Right atrium auricular region (tissue), 2 donors: ENCODE data around the gene ARL3. TPM values are rescaled to one million over a fixed set of nuclear protein-coding genes. Genes with fewer than 3 reads are reported as not detected.

Experiments used
- DNase-seq: peaks from one replicate; pipeline ENCODE4 v3.0.0-alpha.2; 2019; ENCODE audit warnings: low spot score
- H3K27ac ChIP-seq, 2 donors: fragments of 200-600 bp; sonication (generic); 1 replicate in 1 of 2; 2 replicates in 1 of 2; pipeline ENCODE4 v1.5.1; 2016 to 2019
- H3K27me3 ChIP-seq, 2 donors: fragments of 200-600 bp; sonication (generic); one replicate each; pipeline versions ENCODE4 v1.5.1 to v1.6.0; 2017 to 2019
- H3K36me3 ChIP-seq: fragments of 200-600 bp; sonication (generic); one replicate; pipeline ENCODE4 v1.5.1; 2016
- H3K4me1 ChIP-seq, 2 donors: fragments of 200-600 bp; sonication (generic); one replicate each; pipeline versions ENCODE4 v1.5.1 to v1.6.0; 2017 to 2019
- H3K4me3 ChIP-seq, 2 donors: fragments of 200-600 bp; sonication (generic); 1 replicate in 1 of 2; 2 replicates in 1 of 2; pipeline ENCODE4 v1.5.1; 2017 to 2019; ENCODE audit warnings: mild to moderate bottlenecking in 1 of 2, moderate library complexity in 1 of 2
- H3K9me3 ChIP-seq, 2 donors: fragments of 200-600 bp; sonication (generic); one replicate each; pipeline ENCODE4 v1.5.1; 2019
- CTCF ChIP-seq, 2 donors: fragments of 200-600 bp; sonication (generic); IDR thresholded peaks; one replicate each; pipeline ENCODE4 v1.5.1; 2019; ENCODE audit warnings: antibody characterized with exemption in 2 of 2
- total RNA-seq, 2 donors: library from RNA; depleted of rRNA; stranded (reverse); fragments of >200 nt; gene quantifications; one replicate each; pipeline ENCODE4 v1.1.0, GENCODE V29; 2016

ARL3 gene
- total RNA-seq, 2 donors from 2014 or later: 5.7 to 6.4 TPM

GRCh38 chr10:102713539-102713813, 721 bp downstream of the ARL3 start:
- Histone ChIP-seq H3K27ac (peak overlapping the region; percentile 85 to 88), H3K27me3 (no peaks in the 10 kb centered on the region), H3K4me1 (peaks cover 0 to 36% of the 10 kb centered on the region in 2 donors), H3K4me3 (peak overlapping the region; percentile 79 to 83), H3K9me3 (no peaks in the 10 kb centered on the region), H3K36me3 (no peaks in the 10 kb centered on the region)
- TF ChIP-seq CTCF (IDR thresholded peaks at IDR 0.05): no peak
- no peak for DNase-seq

- Histone ChIP-seq H3K36me3 (no peaks in the 10 kb centered on the region), H3K27ac (peak overlapping the region; percentile 85 to 88)
- no peak for TF ChIP-seq CTCF (IDR thresholded peaks at IDR 0.05)
Observed at GRCh38 chr10:102712843-102713538, 1.2 kb downstream of the ARL3 start.

GRCh38 chr10:102712089-102712488, 2.1 kb downstream of the ARL3 start:
- Histone ChIP-seq H3K36me3 (no peaks in the 10 kb centered on the region), H3K27ac (no peak overlapping the region), H3K27me3 (no peaks in the 10 kb centered on the region), H3K4me1 (peaks cover 0 to 28% of the 10 kb centered on the region in 2 donors), H3K9me3 (no peaks in the 10 kb centered on the region), H3K4me3 (no peak overlapping the region)
- DNase-seq: no peak
- no peak for TF ChIP-seq CTCF (IDR thresholded peaks at IDR 0.05)

More at GRCh38 chr10:102712843-102713538, 1.2 kb downstream of the ARL3 start:
- DNase-seq: no peak
- H3K4me3 ChIP-seq: peak overlapping the region; percentile 79 to 83
- no peaks in the 10 kb centered on the region for H3K27me3 ChIP-seq
- H3K4me1 ChIP-seq: peaks cover 0 to 32% of the 10 kb centered on the region in 2 donors
- H3K9me3 ChIP-seq: no peaks in the 10 kb centered on the region

DNA sequence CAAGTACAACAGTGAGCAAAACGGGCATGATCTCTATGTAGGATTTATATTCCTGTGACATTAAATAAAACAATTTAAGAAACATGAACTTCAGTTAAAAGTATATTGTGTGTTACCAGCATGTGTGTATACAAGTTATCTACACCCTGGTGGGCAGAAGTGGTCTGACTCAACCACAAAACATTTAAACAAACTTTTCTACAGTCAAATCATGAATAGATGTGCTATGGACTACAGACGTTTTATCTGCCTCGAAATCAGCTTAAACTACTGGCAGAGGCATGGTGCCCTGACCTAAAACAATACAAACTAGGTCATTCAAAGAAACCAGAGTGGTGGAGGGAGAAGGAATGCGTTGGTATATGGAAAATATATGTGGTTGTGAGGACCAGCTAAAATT, 3.6 kb downstream of the ARL3 start:
- H3K27ac ChIP-seq: no peak overlapping the region
- H3K4me1 ChIP-seq: peaks cover 0 to 28% of the 10 kb centered on the region in 2 donors
- H3K9me3 ChIP-seq: no peaks in the 10 kb centered on the region
- DNase-seq: peak; percentile 9
- H3K27me3 ChIP-seq: no peaks in the 10 kb centered on the region
- no peak for TF ChIP-seq CTCF (IDR thresholded peaks at IDR 0.05)
- no peak overlapping the region for H3K4me3 ChIP-seq
- H3K36me3 ChIP-seq: no peaks in the 10 kb centered on the region

DNA sequence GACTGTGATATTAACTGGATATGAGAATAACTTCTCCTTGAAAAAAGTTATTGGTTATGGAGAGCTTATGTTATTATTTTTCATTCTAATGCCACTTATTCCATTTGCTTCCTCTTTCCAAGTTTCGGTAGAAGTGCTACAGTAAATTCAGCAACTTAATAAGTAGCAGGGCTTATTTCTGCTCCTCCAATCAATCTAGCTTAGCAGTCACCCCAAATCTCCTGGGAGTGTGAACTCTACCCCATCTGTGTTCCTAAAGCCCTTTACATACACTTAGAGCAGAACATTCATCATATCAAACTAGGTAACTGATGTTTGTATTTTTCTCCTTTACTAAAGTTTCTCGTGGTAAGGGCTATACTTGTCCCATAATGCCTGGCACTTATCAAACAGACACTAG, 8.7 kb downstream of the ARL3 start:
- Histone ChIP-seq H3K27me3 (no peaks in the 10 kb centered on the region), H3K4me1 (peaks cover 0 to 7% of the 10 kb centered on the region in 2 donors), H3K4me3 (no peak overlapping the region), H3K36me3 (peaks cover 4% of the 10 kb centered on the region), H3K9me3 (no peaks in the 10 kb centered on the region), H3K27ac (no peak overlapping the region)
- TF ChIP-seq CTCF (IDR thresholded peaks at IDR 0.05): no peak
- DNase-seq: no peak

GRCh38 chr10:102704915-102705314, 9.3 kb downstream of the ARL3 start:
- Histone ChIP-seq H3K4me3 (no peak overlapping the region), H3K4me1 (peaks cover 0 to under 1% of the 10 kb centered on the region in 2 donors), H3K27ac (no peak overlapping the region), H3K36me3 (peaks cover 4% of the 10 kb centered on the region), H3K27me3 (no peaks in the 10 kb centered on the region), H3K9me3 (no peaks in the 10 kb centered on the region)
- TF ChIP-seq CTCF (IDR thresholded peaks at IDR 0.05): no peak
- DNase-seq: no peak
